GM21528 (cell line): ENCODE measurements around the gene MUC4.
"Not testable (repeated sequence)": the region's sequence is repeated elsewhere in the genome, so short reads cannot be mapped to it uniquely, and the experiment has no call there.

Experiments
- ATAC-seq: cut with Tn5 transposase; IDR thresholded peaks from one replicate; pipeline ENCODE4 v1.9.1; 2021; ENCODE audit warnings: mild to moderate bottlenecking, moderate library complexity; ENCODE audit not compliant: unreplicated experiment, low FRiP score

MUC4 gene

DNA sequence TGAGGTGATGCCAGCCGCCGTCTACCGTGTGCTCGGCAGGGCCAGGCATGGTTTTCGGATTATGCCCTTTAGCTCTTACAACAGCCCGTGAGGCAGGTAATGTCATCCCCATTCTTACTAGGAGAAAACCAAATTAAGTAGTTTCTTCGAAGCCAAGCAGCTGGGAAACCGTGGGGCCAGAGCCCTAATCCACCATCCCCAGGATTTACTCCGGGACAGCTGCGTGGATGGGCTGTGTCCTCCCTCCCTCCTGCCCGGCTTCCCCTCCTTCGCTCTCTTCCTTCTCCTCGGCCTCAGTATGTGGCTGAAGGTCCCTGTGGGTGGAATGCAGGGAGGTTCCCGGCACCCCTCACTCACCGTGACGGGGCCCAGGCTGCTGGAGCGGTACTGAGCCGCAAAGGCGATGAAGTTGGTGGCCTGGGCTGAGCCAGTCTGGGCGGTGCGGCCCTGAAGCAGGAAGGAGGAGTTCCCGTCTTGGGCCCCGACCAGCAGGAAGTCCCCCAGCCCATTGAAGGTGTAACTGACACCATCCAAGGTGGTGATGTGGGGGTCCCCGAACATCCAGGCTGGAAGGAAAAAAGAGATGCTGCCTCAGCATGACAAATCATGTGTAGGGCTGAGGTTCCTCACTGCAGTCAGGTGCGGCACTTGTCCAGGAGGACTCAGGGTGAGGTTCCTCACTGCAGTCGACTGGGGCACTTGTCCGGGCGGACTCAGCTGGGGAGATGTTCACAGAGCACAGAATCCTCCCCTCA lies 48.5 kb downstream of the MUC4 start:
- ATAC-seq, result no peak

GRCh38 chr3:195762611-195763010 lies 49.1 kb downstream of the MUC4 start:
- ATAC-seq, result no peak

DNA sequence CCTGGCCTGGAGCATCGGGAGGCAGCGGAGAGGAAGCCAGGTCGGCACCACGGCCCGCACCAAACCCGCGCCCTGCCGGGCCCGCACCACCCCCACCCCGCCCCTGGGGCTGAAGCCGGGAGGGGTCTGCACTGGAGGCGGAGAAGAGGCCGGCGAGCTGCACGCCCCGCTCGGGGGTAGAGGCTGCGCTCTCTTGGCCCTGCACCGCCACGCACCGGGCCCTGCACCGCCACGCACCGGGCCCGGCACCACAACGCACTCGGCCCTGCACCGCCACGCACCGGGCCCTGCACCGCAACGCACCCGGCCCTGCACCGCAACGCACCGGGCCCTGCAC lies 49.5 kb downstream of the MUC4 start:
- ATAC-seq, result no peak

DNA sequence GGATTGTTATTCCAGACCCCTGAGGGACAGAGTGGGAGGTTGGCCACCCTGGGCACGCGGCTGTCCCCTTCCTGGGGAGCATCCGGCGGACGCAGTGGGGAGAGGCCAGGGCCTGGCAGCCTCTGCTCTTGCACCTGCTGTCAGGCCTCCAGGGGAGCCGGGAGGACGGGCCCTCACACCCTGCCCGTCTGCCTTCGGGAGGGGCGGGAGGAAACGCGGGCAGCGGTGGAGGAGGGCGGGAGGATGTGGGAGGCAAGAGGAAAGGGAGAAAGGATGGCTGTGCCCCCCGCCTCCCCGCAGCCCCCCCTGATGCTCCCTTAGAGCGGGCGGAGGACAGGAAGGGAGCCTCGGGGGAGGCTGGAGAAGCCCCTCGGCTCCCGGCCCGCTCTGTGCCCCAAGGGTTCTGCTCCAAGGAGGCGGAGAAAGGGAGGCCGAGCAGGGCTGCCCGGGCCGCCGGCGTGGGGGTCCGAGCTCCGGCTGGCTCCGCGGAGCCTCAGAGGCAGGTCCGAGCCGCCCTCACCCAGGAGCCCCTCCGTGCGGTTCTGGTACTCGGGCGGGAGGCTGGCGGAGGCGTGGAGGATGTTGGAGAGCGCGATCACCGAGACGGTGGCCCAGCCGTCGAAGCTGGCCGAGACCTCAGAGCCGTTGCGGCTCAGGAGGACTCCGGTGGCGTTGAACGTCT lies 50.0 kb downstream of the MUC4 start:
- ATAC-seq, result no peak

GRCh38 chr3:195761123-195761566 lies 50.6 kb downstream of the MUC4 start:
- ATAC-seq, result no peak

- ATAC-seq, result no peak
Measured at GRCh38 chr3:195760345-195761122, 51.2 kb downstream of the MUC4 start.

GRCh38 chr3:195758721-195759353 lies 52.9 kb downstream of the MUC4 start:
- no peak for ATAC-seq

GRCh38 chr3:195757827-195758226 lies 53.9 kb downstream of the MUC4 start:
- no peak for ATAC-seq

- ATAC-seq, result no peak
Measured at GRCh38 chr3:195757438-195757770, 54.3 kb downstream of the MUC4 start.

- ATAC-seq, result no peak
Measured at GRCh38 chr3:195755791-195756676, 55.7 kb downstream of the MUC4 start.

DNA sequence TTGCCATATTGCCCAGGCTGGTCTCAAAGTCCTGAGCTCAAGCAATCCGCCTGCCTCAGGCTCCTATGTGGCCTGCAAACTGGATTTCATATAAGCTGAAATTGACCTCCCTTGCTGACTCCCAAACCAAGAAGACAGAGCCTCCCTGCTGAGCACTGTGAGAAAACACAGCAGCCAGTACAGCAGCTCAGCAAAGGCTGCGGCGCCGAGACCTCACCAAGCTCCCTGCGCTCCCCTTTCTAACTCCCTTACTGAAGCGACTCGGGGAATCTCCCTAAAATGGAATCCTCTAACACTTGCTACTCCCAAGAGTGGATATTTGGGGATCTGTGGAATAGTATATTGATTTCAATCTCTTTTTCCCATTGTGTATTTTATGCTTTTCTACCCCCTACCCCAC lies 56.3 kb downstream of the MUC4 start:
- no peak for ATAC-seq

GRCh38 chr3:195754906-195755305 lies 56.8 kb downstream of the MUC4 start:
- ATAC-seq, result no peak

GRCh38 chr3:195754141-195754540 lies 57.6 kb downstream of the MUC4 start:
- no peak for ATAC-seq

DNA sequence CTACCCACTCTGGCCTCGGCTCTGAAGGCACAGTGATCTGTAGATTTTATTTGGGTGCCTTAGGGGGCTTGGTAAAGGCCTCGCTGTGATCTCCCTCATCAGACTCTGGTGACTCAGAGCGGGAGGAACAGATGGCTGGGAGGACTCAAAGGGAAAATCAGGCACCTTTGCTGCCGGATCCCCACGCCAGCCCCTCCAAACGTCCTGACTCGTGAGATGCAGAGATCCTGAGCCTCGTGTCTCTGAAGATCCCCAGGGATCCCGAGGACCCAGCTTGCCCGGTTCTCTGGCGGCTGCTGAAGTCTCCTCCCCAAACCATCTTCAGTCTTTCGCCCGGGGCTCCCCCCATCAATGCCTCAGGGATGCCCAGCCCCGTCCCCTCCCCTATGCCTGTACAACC lies 58.1 kb downstream of the MUC4 start:
- ATAC-seq, result no peak

DNA sequence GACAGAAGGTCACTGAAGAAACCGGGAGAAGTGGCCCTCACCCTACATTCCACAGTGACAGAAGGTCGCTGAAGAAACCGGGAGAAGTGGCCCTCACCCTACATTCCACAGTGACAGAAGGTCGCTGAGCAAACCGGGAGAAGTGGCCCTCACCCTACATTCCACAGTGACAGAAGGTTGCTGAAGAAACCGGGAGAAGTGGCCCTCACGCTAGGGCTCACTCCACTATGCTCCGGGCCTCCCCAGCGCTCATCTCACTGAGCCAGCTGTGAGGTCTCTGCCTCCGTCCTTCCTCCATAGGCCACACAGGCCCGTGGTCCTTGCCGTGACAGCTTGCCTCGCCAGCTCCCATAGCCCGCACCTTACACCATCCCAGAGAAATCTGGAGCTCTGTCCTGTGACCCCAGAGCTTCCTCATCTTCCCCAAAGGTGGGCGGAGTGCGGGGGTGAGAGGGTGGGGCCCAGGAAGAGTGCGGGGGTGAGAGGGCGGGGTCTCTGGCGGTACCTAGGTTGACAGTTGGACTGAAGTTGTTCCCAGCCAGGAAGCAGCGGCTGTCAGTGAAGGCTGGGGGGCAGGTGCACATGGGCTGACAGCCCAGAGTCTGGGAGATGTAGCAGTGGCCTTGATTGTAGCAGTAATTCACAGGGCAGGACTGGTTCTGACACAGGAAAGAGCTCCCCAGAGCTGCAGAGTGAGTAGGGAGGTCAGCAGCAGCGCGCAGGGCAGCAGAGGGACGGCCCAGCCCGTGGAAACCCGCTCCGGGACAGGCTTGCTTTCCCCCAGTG lies 59.0 kb downstream of the MUC4 start:
- no peak for ATAC-seq

DNA sequence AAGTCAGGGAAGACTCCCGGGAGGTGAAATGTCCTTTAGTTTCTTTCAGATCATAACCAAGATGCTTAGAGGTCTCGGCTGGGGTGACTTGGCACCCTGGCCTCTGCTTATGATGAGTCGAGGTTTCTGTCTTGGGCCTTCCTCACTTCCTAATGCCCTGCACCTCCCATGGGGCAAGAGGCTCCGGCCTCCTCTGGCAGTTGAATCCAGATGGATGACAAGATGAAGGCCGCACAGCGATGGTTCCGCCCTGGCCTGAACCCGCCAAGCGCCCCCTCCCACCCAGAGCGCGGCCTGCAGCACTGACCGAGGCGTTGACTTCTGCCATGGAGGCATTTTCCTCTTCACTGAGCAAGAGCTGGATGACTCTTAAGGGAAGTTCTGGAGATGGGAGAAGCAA lies 59.7 kb downstream of the MUC4 start:
- no peak for ATAC-seq

DNA sequence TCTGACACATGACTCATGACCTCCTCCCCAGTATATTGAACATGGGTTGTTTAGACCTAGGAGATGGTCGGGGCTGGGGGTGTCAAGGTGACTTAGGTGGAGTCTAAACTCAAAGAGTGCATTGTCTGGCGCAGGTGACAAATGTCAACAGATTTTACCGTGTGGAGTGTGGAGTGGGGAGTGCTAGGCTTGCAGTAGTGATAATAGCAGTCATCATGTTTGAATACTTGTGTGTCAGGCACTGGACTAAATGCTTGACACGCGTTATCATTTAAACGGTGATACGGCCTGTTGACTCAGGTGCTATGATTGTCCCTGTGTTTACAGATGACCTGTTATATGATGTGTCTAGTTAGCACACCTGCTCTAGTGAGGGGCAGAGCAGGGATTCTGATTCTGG lies 60.2 kb downstream of the MUC4 start:
- ATAC-seq, result no peak

- no peak for ATAC-seq
Measured at GRCh38 chr3:195750797-195751520, 60.8 kb downstream of the MUC4 start.

DNA sequence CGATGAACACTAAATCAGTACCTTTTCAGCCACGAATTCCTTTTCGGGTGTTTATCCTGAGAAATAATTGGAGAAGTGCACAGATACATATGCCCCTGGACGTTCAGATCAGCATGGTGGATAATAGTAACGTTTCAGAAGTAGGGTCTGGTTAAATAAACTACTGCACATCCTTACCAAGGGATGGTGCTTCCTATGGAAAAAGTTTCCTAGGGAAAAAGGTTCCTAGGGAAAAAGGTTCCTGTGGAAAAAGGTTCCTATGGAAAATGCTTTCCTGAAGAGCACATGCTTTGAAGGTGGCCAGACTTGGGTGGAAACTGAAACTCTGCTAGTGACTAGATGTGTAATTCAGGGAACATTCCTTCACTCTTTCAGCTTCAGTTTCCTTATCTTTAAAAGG lies 62.6 kb downstream of the MUC4 start:
- not testable (repeated sequence) for ATAC-seq
